HG03039 (cell line): ENCODE measurements around the gene SPNS2.

Source experiments
- ATAC-seq: cut with Tn5 transposase; IDR thresholded peaks from one replicate; pipeline ENCODE4 v1.9.1; 2021; ENCODE audit warnings: mild to moderate bottlenecking, moderate library complexity; ENCODE audit not compliant: unreplicated experiment

Gene SPNS2

GRCh38 chr17:4536742-4537411 is 38.2 kb downstream of the SPNS2 start:
- ATAC-seq: no peak

- ATAC-seq: no peak
Observed at GRCh38 chr17:4537451-4538235, 39.0 kb downstream of the SPNS2 start.

- ATAC-seq: no peak
Observed at GRCh38 chr17:4538236-4539002, 39.7 kb downstream of the SPNS2 start.

DNA sequence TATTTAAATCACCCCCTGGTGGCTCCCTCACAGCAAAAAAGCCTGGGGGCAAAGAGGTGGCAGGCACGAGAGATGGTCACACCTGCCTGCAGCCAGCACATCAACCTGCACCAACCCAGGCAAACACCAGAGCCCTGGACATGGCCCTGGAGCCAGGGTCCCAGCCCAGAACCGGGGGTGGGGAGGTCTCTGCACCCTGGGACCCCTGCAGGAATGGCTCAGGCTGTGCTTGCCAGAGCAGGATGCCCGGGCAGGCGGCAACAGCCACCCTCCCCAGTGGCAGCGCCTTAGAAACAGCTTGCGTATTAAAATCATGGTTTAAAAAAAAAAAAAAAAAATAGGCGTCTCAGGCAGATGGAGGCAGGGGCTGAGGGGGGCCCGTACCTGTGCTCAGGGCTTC is 40.3 kb downstream of the SPNS2 start:
- no peak for ATAC-seq

GRCh38 chr17:4539576-4540223 is 41.0 kb downstream of the SPNS2 start:
- no peak for ATAC-seq

DNA sequence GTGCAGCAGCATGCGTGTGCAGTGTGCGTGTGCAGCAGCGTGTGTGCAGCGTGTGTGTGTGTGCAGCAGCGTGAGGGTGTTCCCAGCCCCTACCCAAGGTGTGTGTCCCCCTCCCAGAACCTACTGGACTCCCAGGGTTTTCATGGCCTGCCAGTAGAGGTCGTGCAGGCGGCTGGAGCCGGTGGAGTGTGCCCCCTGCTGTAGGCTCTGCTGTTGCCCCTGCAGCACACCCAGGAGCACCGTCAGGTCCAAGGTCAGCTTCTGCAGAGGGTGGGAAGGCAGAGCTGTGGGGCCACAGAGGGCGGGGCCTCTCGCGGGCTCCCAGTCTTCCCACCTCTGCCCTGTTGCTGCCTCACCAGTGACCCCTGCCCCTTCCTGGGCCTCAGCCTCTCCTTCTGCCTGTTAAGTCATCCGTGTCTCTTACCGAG is 41.6 kb downstream of the SPNS2 start:
- no peak for ATAC-seq

DNA sequence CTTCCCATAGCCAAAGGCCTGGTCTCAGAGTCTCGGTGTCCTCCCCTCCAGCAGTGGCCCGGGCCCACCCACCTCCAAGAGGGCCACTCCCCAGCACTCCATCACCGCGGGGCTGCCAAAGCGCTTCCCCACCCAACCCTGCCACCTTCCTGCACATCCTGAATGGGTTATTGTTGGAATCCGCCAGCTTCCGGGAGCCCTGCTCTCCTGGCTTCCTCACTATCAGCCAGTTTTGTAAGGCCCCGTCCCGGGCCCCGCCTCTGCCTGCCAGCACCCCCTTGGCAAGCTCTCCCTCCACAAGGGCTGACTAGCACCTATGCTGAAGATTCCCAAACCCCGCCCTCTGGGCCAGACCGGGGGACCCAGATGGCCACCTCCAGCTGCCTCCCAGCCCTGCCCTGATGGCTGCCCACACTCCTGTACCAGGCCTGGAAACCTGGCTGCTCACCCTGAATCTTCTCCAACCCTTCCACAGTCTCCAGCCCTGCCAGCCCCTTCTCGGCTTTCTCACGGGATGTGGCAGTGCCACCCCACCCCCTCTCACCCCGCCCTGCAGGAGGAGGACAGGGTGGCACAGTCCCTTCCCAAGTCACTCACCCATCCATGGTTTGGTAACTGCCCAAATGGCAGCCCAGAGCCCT is 42.1 kb downstream of the SPNS2 start:
- no peak for ATAC-seq

DNA sequence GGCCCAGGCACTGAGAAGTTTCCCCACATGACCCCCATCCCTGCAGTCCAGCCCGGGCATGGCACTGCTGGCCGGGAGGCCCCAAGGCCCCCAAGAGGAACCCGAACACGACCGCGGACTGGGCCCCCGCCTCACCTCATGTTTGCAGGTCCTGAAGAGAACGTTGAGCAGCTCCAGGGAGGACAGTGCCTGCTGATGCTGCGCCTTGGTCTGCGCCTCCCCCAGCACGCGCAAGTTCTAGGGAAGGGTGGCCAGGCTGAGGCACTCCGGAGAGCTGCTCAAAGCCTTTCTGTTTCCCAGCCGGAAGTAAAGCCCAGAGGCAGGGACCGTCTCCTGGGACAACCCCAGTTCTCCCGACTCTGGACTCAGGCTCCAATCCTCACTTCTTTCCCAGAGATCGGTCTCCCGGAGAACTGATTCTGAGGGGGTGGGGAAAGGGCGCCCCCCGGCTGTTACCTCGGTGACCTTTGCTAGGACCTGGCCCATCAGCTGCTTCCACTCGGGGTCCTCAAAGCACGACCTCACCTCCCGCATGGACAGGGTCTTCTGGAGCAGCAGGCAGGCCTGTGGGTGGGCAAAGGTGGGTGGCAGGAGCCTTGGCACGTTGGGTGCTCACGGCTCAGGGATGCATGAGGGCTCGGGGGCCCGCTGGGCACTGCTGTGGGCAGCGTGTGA is 42.8 kb downstream of the SPNS2 start:
- ATAC-seq: no peak

- ATAC-seq: no peak
Observed at GRCh38 chr17:4542003-4542725, 43.5 kb downstream of the SPNS2 start.

DNA sequence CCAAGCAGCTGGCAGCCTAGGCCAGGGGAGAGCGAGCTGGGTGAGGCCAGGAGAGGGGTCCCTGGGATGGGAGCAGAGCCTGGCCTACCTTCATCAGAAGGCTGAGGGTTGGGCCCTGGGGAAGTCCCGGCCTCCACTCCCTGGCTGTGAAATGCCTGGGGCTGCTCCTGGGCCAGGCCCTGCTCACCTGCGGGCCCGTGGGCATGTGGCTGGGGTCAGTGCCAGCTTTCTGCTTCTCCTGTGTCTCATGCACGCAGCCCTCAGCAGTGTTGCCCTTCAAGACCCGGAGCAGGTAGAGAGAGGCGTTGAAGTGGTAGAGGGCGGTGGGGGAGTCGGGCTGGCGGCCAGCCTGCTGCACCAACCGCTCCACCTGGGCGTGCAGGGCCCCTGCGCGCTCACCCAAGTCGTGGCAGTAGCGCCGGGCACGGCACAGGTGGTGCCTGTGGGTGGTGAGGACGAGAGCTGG is 44.1 kb downstream of the SPNS2 start:
- no peak for ATAC-seq

DNA sequence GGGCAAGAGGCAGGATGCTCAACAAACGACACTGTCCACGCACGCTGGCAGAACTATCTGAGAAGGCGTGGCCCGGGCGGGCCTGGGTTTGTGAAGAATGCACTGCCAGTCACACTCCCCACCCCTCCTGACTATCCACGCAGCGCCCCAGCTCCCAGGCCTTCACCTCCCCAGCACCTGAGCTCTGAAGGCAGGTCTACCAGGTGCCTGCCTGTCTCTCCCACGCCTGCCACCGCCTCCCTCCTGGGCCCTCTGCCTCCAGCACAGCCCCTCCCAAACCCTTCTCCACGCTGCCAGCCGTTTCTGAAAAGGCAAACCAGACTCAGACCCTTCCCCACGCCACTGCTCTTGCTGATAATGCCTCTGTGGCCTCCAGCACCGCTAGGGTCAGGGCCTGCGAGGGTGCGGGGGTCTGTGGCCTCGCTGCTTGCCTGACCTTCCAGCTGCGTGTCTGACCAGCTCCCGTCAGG is 44.9 kb downstream of the SPNS2 start:
- no peak for ATAC-seq

- no peak for ATAC-seq
Observed at GRCh38 chr17:4544135-4544950, 45.7 kb downstream of the SPNS2 start.

GRCh38 chr17:4544951-4545216 is 46.2 kb downstream of the SPNS2 start:
- ATAC-seq: no peak

DNA sequence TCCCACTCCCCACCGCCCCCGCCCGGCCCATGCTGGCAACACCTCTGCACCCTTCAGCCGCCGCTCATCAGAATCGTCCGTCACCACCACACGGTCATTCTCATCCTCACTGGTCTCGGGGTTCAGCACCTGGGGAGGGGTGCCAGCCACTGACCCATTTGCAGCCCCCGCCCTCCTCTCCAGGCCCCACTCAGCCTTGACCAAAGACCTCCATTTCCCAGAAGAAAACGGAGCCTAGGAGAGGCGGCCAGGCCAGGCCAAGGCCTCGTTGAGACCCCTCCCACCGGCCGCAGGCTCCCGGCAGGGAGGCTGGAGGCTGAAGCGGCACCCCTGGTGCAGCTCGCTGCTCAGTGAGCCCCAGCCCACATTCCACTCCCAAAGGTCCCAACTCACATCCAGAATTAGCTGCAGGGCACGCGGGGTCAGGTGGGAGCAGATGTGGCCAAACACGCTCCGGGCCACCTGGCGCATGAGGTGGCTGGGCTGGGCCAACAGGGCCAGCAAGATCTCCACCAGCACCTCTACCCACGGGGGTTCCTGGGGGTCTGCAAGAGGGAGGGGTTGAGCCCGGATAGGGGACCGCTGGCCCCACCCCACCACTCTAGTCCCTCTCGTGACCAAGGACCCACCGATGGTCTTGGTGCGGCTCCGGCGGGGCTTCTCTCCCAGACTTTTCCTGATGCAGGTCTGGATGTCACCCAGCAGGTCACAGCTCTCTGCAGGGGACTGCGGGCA is 46.7 kb downstream of the SPNS2 start:
- no peak for ATAC-seq

- ATAC-seq: no peak
Observed at GRCh38 chr17:4547118-4547906, 48.6 kb downstream of the SPNS2 start.

DNA sequence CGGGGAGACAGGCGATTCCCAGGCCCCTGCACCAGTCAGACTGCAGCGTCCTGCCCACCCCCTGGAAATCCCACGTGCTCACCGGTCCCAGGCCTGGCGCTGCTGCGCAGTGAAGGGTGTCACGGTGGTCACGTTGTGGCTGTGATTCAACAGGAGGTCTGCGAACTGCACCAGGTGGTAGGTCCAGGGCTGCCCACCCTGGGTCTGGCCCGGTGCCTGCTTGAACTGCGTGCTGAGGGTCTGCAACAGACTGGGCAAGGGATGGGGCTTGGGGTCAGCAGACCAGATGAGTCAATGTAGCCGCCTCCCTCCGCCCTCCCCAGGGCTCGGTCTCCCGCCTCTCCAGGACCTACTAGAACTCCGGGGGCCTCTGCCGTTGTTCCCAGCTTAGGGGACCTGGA is 49.4 kb downstream of the SPNS2 start:
- ATAC-seq: no peak
